ENCODE measurements around the gene MEI4. TPM values are rescaled to one million over a fixed set of nuclear protein-coding genes. Genes with fewer than 3 reads are reported as not detected.
A peak's percentile ranks its signal among the peaks of the same experiment; 100 is the strongest.

The MEI4 gene
- total and polyA plus RNA-seq, 2 of the 13 experiments (the other 11 are each of a cell fraction or from before 2014, with no cell fraction given), result not detected

DNA sequence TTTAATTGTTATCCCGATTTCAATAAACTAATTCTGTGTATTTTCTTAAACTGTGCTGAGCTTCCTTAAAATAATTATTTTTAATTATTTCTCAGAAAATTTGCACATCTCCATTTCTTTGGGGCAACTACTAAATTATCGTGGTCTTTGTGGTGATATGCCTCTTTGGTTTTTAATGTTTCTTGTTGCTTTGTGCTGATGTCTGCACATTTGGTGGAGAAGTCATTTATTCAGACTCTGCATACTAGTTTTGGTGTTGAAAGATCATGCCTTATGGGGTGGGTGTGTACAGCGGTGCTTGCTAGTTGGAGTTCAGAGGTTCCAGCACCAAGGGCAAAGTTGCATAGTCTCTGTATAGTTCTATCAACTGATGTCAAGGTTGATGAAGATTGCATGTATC lies 253.2 kb downstream of the MEI4 start:
- Histone ChIP-seq H3K27ac (ENCODE audit: extremely low read length, insufficient read depth, low read length) (no peak overlapping the region), H4K20me1 (ENCODE audit: insufficient read depth, low read length) (no peaks in the 10 kb centered on the region), H3K36me3 (replicated peaks in 1 of 2; ENCODE audit: control insufficient read depth in 1 of 2, insufficient read depth in 2 of 2, low read length in 2 of 2) (no peaks in the 10 kb centered on the region), H3K9me3 (ENCODE audit: low read length) (no peaks in the 10 kb centered on the region), H3K79me2 (ENCODE audit: insufficient read depth, low read length) (no peaks in the 10 kb centered on the region), H3K4me1 (ENCODE audit: insufficient read depth, low read length) (no peaks in the 10 kb centered on the region), H3K27me3 (ENCODE audit: control insufficient read depth in 1 of 2, insufficient read depth in 2 of 2, low read length in 2 of 2) (no peaks in the 10 kb centered on the region), H3K4me3 (replicated peaks in 1 of 3; ENCODE audit: insufficient read depth in 1 of 3, low read depth in 2 of 3, low read length in 3 of 3) (no peak overlapping the region), H2AFZ (ENCODE audit: low read length) (no peak overlapping the region), H3K9ac (ENCODE audit: insufficient read depth, low read depth, low read length) (no peak overlapping the region), H3K4me2 (ENCODE audit: low read depth, low read length) (no peak overlapping the region)
- TF ChIP-seq MAFK (conservative IDR thresholded peaks at IDR 0.05 in 1 of 2, IDR thresholded peaks at IDR 0.05 in 1 of 2; ENCODE audit: low read length in 2 of 2), result peak; percentile 70 to 78
- no peak for TF ChIP-seq ZNF660 (CRISPR knock-in tag; IDR thresholded peaks at IDR 0.05; ENCODE audit: borderline replicate concordance, low read depth)
- peak; percentile 59 for TF ChIP-seq MAFF (IDR thresholded peaks at IDR 0.05; ENCODE audit: low read depth, low read length)
- in situ Hi-C loops (cut with HindIII; ENCODE audit: extremely low pct_ligation_motif_present, low pct_unique_long_range_greater_than_20kb), result no loop called here
- no peak for ATAC-seq
- no peak for DNase-seq (ENCODE audit: low spot score)
- 30% methylated on average over 3 of the region's 3 CpGs for WGBS (ENCODE audit: low lambda C conversion rate)
- no TSS peak for BruUV-seq (replicated peaks)
- intact Hi-C loops (cut with micrococcal nuclease; ENCODE audit: unreplicated experiment), result no loop called here
- POLR2A ChIA-PET, result no interaction called here
- CTCF ChIA-PET (ENCODE audit: low intra/inter-chr PET ratio, low total read pairs), result no interaction called here
- FAIRE-seq, result no peak

DNA sequence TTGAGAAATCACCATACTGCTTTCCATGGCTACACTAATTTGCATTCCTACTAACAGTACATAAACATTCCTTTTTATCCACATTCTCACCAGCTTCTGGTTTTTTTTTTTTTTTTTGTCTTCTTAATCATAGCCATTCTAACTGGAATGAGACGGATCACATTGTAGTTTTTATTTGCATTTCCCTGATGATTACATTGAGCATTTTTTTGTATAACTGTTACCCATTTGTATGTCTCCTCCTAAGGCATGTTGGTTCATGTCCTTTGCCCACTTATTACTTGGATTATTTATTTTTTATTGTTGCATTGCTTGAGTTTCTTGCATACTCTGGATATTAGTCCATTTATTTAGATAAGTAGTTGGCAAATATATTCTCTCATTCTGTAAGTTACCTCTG lies 258.0 kb downstream of the MEI4 start:
- CTCF ChIA-PET (ENCODE audit: low intra/inter-chr PET ratio, low total read pairs), result no interaction called here
- H3K4me1 ChIP-seq (ENCODE audit: insufficient read depth, low read length), result no peaks in the 10 kb centered on the region
- H3K9me3 ChIP-seq (ENCODE audit: low read length), result peaks cover 7% of the 10 kb centered on the region
- TF ChIP-seq HNRNPL (IDR thresholded peaks at IDR 0.05; ENCODE audit: low read depth, low read length) (no peak), ZNF570 (CRISPR knock-in tag; IDR thresholded peaks at IDR 0.05; ENCODE audit: borderline replicate concordance) (no peak), FOXP1 (IDR thresholded peaks at IDR 0.05) (no peak), FOXP1 (CRISPR knock-in tag; IDR thresholded peaks at IDR 0.05) (no peak), NCOR1 (IDR thresholded peaks at IDR 0.05; ENCODE audit: borderline replicate concordance, low read length) (no peak), PHB2 (IDR thresholded peaks at IDR 0.05; ENCODE audit: partially characterized antibody) (no peak), ZKSCAN5 (CRISPR knock-in tag; IDR thresholded peaks at IDR 0.05) (no peak), ELF4 (CRISPR knock-in tag; IDR thresholded peaks at IDR 0.05; ENCODE audit: borderline replicate concordance) (no peak)
- H3K4me3 ChIP-seq (replicated peaks in 1 of 3; ENCODE audit: insufficient read depth in 1 of 3, low read depth in 2 of 3, low read length in 3 of 3), result no peak overlapping the region
- no peaks in the 10 kb centered on the region for H3K27me3 ChIP-seq (ENCODE audit: control insufficient read depth in 1 of 2, insufficient read depth in 2 of 2, low read length in 2 of 2)
- intact Hi-C loops (cut with micrococcal nuclease; ENCODE audit: unreplicated experiment), result no loop called here
- H3K9ac ChIP-seq (ENCODE audit: insufficient read depth, low read depth, low read length), result no peak overlapping the region
- no peaks in the 10 kb centered on the region for H3K79me2 ChIP-seq (ENCODE audit: insufficient read depth, low read length)
- no peak overlapping the region for H3K27ac ChIP-seq (ENCODE audit: extremely low read length, insufficient read depth, low read length)
- WGBS (ENCODE audit: low lambda C conversion rate), result 9% methylated on average over 1 of the region's 1 CpG
- BruUV-seq (replicated peaks), result no TSS peak
- in situ Hi-C loops (cut with HindIII; ENCODE audit: extremely low pct_ligation_motif_present, low pct_unique_long_range_greater_than_20kb), result no loop called here
- FAIRE-seq (no peak), ATAC-seq (no peak), DNase-seq (ENCODE audit: low spot score) (no peak)
- H3K4me2 ChIP-seq (ENCODE audit: low read depth, low read length), result no peak overlapping the region
- no peak overlapping the region for H2AFZ ChIP-seq (ENCODE audit: low read length)
- no peaks in the 10 kb centered on the region for H4K20me1 ChIP-seq (ENCODE audit: insufficient read depth, low read length)
- H3K36me3 ChIP-seq (replicated peaks in 1 of 2; ENCODE audit: control insufficient read depth in 1 of 2, insufficient read depth in 2 of 2, low read length in 2 of 2), result no peaks in the 10 kb centered on the region
- POLR2A ChIA-PET, result no interaction called here

Measured in HepG2 (cell line).